ENCODE data around the gene MGAT5.

Gene MGAT5

DNA sequence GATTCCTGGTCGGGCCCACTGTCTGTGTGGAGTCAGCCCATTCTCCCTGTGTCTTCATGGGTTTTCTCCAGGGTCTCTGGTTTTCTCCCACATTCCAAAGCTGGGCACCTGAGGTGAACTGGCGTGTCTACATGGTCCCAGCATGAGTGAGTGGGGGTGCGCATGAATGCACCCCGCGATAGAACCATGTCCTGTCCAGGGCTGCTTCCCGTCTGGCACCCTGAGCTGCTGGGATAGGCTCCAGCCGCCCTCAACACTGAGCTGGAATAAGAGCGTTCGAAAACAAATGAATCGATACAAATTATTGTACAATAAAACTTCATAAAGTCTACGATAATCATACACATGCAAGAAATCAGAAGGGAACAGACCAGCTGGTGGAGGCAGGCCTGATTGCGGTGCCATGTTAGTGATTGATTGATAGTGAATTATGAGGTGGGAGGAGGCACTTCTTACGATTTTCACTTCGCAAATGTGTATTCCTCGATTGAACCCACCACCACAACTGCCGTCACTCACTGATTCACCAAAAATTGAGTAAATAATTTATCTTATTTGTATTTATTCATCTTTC is 186.6 kb downstream of the MGAT5 start:
- in situ Hi-C loops (cut with HindIII; ENCODE audit: low sequenced_read_pairs) = no loop called here

DNA sequence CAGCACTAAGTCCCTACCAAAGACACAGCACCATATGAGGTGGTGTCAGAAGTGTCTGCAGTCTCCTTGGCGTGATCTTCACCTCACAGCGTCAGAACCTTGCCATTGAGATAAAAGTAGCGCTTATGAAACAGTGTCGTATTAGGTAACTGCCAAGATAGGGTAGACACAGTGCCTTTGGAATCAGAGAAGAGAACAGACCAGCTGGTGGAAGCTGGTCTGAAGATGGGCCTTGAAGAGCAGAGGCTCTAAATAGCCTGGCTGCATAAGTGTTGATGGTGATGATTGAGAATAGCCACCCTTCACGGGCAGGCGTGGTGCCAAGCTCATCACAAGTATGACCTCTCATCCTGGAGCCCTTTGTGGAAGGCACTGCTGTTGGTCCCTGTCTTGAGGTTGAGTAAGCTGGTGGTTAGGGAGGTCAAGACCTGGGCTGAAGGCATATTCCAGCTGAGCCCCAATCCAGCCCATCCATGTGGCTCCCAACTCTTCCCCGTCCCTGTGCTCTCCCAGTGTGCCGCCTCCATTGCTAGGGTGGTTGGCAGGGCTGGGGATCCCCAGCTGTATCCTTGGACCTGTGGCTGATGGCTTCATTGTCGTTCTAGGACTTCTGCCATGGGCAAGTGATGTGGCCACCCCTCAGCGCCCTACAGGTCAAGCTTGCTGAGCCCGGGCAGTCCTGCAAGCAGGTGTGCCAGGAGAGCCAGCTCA is 187.4 kb downstream of the MGAT5 start:
- in situ Hi-C loops (cut with HindIII; ENCODE audit: low sequenced_read_pairs) = no loop called here

GRCh38 chr2:134443814-134444480 is 190.1 kb downstream of the MGAT5 start:
- in situ Hi-C loops (cut with HindIII; ENCODE audit: low sequenced_read_pairs) = no loop called here

GRCh38 chr2:134445116-134445515 is 191.2 kb downstream of the MGAT5 start:
- in situ Hi-C loops (cut with HindIII; ENCODE audit: low sequenced_read_pairs) = no loop called here

GRCh38 chr2:134445985-134446382 is 192.1 kb downstream of the MGAT5 start:
- in situ Hi-C loops (cut with HindIII; ENCODE audit: low sequenced_read_pairs) = no loop called here

DNA sequence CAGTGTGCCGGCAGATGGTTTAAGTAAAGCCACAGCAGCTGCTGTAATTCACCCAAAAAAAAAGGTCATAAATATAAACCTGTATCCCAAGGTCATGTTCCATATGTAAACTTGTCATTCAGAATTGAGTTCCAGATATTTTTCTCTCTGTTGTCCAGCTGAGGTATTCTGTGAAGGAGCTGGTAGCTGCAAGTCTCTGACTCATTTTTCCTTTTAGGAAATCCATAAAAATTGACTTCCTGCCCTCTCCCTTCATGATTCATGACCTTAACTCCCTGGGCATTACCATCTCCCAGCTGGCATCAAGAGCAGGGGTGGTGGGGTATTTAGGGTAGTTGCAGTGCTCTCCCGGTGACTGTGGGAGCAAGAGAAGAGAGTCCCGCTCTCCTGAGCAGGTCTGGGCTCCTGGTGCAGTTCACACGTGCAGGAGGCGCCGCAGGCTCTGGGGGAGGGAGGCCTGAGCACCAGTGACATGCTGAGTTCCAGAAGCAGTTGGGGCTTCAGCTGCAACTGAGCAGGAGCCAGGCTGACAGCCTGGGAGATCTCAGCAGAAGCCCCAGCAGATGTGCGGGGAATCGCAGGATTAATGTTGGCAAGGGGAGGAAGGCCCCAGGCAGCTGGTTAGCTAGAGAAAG is 192.6 kb downstream of the MGAT5 start:
- in situ Hi-C loops (cut with HindIII; ENCODE audit: low sequenced_read_pairs) = no loop called here

- in situ Hi-C loops (cut with HindIII; ENCODE audit: low sequenced_read_pairs) = no loop called here
Measured at GRCh38 chr2:134447669-134448068, 193.8 kb downstream of the MGAT5 start.

DNA sequence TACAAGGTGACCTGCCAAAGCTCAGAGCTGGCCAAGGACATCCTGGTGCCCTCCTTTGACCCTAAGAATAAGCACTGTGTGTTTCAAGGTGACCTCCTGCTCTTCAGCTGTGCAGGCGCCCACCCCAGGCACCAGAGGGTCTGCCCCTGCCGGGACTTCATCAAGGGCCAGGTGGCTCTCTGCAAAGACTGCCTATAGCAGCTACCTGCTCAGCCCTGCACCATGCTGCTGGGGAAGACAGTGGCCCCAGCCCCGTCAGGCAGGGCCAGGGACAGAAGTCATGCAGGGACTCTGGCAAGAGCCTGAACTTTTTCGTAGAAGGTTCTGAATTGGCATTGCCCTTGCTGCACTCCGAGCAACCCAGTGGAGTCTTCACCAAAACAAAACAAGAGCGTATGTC is 194.8 kb downstream of the MGAT5 start:
- in situ Hi-C loops (cut with HindIII; ENCODE audit: low sequenced_read_pairs) = no loop called here

- in situ Hi-C loops (cut with HindIII; ENCODE audit: low sequenced_read_pairs) = no loop called here
Measured at GRCh38 chr2:134449157-134449556, 195.3 kb downstream of the MGAT5 start.

- in situ Hi-C loops (cut with HindIII; ENCODE audit: low sequenced_read_pairs) = no loop called here
Measured at GRCh38 chr2:134449751-134450513, 196.1 kb downstream of the MGAT5 start.

DNA sequence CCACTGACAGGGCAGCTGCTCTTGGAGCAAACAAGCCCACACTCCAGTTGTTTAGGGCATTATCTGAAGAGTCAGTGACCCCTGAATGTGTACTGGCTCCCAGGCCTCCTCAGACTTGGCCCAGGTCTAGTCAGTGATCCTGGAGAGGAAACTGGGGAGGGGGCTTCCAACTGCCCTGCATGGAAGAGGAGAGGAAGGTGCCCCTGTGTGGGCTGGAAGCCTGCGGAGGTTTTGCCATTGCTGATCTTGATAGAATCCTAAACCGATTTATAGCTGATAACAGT is 197.4 kb downstream of the MGAT5 start:
- in situ Hi-C loops (cut with HindIII; ENCODE audit: low sequenced_read_pairs) = no loop called here

DNA sequence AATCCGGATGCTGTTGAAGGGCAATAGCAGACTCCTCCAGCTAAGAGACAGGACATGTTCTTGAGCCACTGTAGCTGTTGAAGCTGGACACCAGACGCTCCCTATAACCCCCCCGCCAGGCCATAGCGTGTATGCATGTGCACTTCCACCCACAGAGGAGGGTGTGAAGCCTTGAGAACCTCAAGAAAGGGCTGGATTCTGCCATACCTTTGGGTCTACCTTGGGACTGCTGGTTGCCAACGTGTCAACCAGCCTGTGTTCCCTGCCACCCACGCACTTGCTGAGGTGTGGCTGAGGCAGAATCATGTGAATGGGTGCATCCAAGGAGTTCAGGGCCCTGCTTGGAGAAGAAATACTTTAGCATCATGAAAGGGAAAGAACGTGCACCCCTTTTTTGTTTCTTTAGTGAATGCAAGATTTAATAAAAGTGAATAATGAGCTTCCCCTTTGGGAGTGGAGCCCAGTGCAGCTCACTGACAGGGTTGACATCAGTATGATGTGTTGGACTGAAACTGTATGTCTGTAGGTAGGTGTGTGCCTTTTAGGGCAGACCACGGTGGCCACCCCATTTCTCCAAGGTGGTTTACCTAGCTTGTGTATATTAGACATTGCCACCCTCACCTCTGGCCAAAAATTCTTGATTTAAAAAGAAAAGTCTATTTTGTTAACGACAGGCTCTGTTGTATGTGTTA is 198.3 kb downstream of the MGAT5 start:
- in situ Hi-C loops (cut with HindIII; ENCODE audit: low sequenced_read_pairs) = no loop called here

DNA sequence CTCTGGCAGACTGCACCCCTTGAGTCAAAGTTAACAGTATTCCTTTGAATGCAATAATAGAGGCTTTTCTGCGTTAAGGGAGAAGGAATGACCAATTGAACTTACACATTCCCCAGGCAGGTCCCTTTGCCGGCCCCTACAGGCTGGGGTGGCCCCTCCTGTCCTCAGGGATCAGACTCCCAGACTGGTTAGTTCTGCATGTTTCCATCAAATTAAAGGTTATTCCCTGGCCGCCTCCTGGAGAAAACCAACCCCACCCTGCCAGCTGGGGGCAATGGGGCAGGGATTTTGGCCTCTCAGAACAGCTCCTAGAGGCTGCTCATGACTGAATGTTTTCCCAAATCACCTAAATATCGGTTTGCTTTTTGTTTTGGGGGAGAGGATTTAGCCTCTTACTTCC is 199.6 kb downstream of the MGAT5 start:
- in situ Hi-C loops (cut with HindIII; ENCODE audit: low sequenced_read_pairs) = no loop called here

GRCh38 chr2:134453973-134454372 is 200.1 kb downstream of the MGAT5 start:
- in situ Hi-C loops (cut with HindIII; ENCODE audit: low sequenced_read_pairs) = no loop called here

DNA sequence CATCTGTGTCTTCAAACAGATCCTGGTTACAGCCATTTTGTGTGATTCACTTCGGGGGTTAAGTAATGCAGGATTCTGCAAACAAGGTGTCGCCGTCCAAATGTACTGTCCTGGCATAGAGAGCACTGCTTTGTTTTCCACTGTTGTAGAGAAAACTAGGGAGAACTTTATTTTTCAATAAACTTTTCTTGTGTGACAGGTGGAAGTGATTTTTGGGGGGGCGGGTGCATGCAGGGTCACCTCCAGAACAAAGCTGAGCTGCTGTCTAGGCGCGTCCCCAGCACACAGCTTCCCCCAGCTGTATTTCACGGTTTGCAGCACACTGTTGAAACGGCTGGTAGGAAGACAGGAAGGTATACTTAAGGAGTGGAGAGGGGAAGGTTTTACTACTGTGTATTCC is 200.6 kb downstream of the MGAT5 start:
- in situ Hi-C loops (cut with HindIII; ENCODE audit: low sequenced_read_pairs) = no loop called here

DNA sequence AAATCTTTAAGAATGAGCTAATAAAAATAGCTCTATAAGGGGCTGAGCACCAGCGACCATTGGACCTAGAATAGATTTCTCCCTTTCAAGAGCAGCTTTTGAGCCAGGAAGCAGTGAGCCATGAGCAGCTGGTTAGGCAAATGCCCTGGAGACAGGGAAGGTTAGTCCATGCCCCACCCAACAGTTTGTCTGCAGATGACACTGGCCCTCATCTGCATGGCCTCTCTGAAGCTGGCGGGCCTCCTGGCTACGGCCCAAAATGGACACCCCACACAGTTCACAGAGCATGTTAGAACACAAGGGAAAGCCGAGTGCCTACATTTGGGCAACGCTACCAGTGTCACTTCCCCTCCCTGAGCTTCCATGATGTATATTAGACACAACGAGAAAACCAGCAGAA is 201.1 kb downstream of the MGAT5 start:
- in situ Hi-C loops (cut with HindIII; ENCODE audit: low sequenced_read_pairs) = no loop called here

DNA sequence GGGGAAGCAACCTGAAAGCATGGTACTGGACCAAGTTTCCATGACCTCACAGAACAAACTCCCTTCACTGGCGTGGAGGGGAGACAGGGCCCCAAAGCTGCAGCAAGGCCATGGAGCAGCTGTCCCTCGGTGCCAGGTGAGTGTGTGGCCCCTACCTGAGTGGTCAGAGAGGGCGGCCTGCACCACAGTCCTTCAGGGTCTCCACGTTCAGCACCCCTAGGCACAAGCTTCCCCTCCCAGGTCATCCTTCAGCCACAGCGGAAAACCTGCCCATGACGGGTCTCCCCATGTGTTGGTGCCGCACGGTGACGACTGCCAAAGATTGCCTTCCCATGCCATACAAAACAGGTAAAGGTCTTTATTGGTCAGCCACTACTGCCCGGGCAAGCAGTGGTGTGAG is 201.6 kb downstream of the MGAT5 start:
- in situ Hi-C loops (cut with HindIII; ENCODE audit: low sequenced_read_pairs) = no loop called here

DNA sequence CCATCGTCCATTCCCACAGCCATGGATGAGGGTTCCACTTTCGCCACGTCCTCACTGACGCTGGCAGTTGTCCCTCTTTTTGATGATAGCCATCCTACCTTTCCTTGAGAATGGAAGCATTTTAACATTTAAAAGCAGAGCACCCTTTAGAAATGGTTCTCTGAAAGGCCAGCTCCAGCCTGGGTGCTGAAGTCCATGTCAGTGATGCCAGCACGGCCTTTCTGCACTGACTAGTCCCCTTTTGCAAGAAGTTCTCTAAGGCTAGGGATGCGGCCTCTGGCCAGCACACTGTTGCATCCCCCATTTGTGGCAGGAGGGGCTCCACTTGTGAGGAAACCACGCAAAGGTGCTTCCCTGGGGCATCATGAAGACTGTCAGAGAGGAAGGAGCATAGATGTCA is 203.5 kb downstream of the MGAT5 start:
- in situ Hi-C loops (cut with HindIII; ENCODE audit: low sequenced_read_pairs) = no loop called here

GRCh38 chr2:134457765-134458472 is 204.0 kb downstream of the MGAT5 start:
- in situ Hi-C loops (cut with HindIII; ENCODE audit: low sequenced_read_pairs) = no loop called here

- in situ Hi-C loops (cut with HindIII; ENCODE audit: low sequenced_read_pairs) = no loop called here
Measured at GRCh38 chr2:134458473-134458853, 204.6 kb downstream of the MGAT5 start.
